ENCODE data around the gene ACBD6.

GRCh38 chr1:180392427-180393145 lies 109.8 kb downstream of the ACBD6 start:
- TF ChIP-seq, protein P1, sequence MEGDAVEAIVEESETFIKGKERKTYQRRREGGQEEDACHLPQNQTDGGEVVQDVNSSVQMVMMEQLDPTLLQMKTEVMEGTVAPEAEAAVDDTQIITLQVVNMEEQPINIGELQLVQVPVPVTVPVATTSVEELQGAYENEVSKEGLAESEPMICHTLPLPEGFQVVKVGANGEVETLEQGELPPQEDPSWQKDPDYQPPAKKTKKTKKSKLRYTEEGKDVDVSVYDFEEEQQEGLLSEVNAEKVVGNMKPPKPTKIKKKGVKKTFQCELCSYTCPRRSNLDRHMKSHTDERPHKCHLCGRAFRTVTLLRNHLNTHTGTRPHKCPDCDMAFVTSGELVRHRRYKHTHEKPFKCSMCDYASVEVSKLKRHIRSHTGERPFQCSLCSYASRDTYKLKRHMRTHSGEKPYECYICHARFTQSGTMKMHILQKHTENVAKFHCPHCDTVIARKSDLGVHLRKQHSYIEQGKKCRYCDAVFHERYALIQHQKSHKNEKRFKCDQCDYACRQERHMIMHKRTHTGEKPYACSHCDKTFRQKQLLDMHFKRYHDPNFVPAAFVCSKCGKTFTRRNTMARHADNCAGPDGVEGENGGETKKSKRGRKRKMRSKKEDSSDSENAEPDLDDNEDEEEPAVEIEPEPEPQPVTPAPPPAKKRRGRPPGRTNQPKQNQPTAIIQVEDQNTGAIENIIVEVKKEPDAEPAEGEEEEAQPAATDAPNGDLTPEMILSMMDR (IDR thresholded peaks at IDR 0.05), result no peak
- TF ChIP-seq ZFX (IDR thresholded peaks at IDR 0.05; ENCODE audit: borderline replicate concordance), result no peak

Data from 22Rv1 (cell line).